ENCODE data around the gene TLN1. TPM values are rescaled to one million over a fixed set of nuclear protein-coding genes. Genes with fewer than 3 reads are reported as not detected.
A peak's percentile ranks its signal among the peaks of the same experiment; 100 is the strongest.

The TLN1 gene
- total and polyA plus RNA-seq, 10 of the 15 experiments (the other 5 are each of a cell fraction or from before 2014, with no cell fraction given): 11.6 to 305 (median 71.9) TPM

DNA sequence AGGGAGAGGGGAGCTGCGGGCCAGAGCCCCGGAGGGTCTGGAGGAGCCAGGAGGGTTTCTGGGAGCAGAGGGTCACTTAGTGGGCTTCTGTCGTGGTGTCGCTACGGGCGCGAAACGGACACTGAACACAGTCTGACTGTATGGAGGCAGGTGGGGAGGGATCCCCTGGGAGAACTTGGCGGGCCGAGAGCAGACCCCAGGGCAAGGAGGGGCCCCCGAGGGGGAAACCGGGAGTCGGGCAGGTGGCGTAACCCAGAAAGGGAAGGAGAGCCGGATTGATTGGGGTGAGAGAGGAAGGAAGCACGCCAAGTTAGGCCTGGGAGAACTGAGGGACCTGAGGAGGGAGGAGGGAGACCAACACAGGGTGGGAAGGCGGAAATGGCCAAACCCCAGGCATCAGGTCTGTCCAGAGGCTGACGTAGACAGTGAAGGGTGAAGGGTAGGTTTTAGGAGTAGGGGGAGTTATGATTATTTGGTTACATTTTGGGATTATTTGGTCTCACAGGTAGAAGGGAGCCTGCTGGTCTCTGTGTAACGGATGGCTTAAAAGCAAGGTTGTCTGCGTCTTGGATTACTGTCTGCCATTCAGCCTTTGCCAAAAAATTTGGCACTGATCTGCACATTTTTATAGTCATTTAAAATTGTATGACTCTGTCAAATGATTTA is 25.4 kb upstream of the TLN1 start (continued):
- TF ChIP-seq, protein P1, sequence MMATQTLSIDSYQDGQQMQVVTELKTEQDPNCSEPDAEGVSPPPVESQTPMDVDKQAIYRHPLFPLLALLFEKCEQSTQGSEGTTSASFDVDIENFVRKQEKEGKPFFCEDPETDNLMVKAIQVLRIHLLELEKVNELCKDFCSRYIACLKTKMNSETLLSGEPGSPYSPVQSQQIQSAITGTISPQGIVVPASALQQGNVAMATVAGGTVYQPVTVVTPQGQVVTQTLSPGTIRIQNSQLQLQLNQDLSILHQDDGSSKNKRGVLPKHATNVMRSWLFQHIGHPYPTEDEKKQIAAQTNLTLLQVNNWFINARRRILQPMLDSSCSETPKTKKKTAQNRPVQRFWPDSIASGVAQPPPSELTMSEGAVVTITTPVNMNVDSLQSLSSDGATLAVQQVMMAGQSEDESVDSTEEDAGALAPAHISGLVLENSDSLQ (IDR thresholded peaks at IDR 0.05): peak; percentile 19; the same call in 1 of the 2 replicates
- TF ChIP-seq TBL1XR1 (IDR thresholded peaks at IDR 0.05; ENCODE audit: low read depth, low read length) (no peak), ZNF24 (IDR thresholded peaks at IDR 0.05) (no peak), ATF7 (IDR thresholded peaks at IDR 0.05; ENCODE audit: low read depth) (peak; percentile 57), GATAD2B (conservative IDR thresholded peaks at IDR 0.05; ENCODE audit: low read depth) (peak; percentile 63), SIN3A (IDR thresholded peaks at IDR 0.05; ENCODE audit: low read depth, low read length) (0 out of 2 replicates have a peak, but pooled peaks have one; percentile 33), POLR2AphosphoS5 (IDR thresholded peaks at IDR 0.05; ENCODE audit: low read length) (peak; percentile 79), ZSCAN29 (IDR thresholded peaks at IDR 0.05) (no peak), ASH2L (IDR thresholded peaks at IDR 0.05; ENCODE audit: borderline replicate concordance, low read depth) (0 out of 2 replicates have a peak, but pooled peaks have one; percentile 2)
- TF ChIP-seq, protein P2, sequence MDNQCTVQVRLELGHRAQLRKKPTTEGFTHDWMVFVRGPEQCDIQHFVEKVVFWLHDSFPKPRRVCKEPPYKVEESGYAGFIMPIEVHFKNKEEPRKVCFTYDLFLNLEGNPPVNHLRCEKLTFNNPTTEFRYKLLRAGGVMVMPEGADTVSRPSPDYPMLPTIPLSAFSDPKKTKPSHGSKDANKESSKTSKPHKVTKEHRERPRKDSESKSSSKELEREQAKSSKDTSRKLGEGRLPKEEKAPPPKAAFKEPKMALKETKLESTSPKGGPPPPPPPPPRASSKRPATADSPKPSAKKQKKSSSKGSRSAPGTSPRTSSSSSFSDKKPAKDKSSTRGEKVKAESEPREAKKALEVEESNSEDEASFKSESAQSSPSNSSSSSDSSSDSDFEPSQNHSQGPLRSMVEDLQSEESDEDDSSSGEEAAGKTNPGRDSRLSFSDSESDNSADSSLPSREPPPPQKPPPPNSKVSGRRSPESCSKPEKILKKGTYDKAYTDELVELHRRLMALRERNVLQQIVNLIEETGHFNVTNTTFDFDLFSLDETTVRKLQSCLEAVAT (IDR thresholded peaks at IDR 0.05): peak; percentile 70; the same call in 1 of the 2 replicates
- TF ChIP-seq, protein P3, sequence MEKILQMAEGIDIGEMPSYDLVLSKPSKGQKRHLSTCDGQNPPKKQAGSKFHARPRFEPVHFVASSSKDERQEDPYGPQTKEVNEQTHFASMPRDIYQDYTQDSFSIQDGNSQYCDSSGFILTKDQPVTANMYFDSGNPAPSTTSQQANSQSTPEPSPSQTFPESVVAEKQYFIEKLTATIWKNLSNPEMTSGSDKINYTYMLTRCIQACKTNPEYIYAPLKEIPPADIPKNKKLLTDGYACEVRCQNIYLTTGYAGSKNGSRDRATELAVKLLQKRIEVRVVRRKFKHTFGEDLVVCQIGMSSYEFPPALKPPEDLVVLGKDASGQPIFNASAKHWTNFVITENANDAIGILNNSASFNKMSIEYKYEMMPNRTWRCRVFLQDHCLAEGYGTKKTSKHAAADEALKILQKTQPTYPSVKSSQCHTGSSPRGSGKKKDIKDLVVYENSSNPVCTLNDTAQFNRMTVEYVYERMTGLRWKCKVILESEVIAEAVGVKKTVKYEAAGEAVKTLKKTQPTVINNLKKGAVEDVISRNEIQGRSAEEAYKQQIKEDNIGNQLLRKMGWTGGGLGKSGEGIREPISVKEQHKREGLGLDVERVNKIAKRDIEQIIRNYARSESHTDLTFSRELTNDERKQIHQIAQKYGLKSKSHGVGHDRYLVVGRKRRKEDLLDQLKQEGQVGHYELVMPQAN (conservative IDR thresholded peaks at IDR 0.05): 0 out of 2 replicates have a peak, but pooled peaks have one; percentile 13
- TF ChIP-seq, protein P4, sequence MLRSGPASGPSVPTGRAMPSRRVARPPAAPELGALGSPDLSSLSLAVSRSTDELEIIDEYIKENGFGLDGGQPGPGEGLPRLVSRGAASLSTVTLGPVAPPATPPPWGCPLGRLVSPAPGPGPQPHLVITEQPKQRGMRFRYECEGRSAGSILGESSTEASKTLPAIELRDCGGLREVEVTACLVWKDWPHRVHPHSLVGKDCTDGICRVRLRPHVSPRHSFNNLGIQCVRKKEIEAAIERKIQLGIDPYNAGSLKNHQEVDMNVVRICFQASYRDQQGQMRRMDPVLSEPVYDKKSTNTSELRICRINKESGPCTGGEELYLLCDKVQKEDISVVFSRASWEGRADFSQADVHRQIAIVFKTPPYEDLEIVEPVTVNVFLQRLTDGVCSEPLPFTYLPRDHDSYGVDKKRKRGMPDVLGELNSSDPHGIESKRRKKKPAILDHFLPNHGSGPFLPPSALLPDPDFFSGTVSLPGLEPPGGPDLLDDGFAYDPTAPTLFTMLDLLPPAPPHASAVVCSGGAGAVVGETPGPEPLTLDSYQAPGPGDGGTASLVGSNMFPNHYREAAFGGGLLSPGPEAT (IDR thresholded peaks at IDR 0.05; ENCODE audit: low read depth): peak; percentile 56; the same call in 1 of the 2 replicates
